HepG2 (cell line): ENCODE results near the gene ACTN2. TPM values are rescaled to one million over a fixed set of nuclear protein-coding genes. Genes with fewer than 3 reads are reported as not detected.

Source experiments
- ATAC-seq: fragments of 200-7000 bp; cut with Tn5 transposase; 3 replicates; pipeline ENCODE4 v1.9.1; 2020; ENCODE audit warnings: mild to moderate bottlenecking, moderate library complexity
- BruUV-seq: library from RNA; stranded (reverse); fragments of 400-500 nt; replicated peaks from 2 replicates; lab custom pipeline; 2021; lab: Mats Ljungman, UMichigan
- CTCF ChIA-PET: fragments of 300-600 bp; formaldehyde crosslinking; extraction: SDS; loops from one replicate; lab custom pipeline; 2021; ENCODE audit warnings: low total read pairs, inconsistent platforms, low intra/inter-chr PET ratio; lab: Yijun Ruan, JAX
- POLR2A ChIA-PET: fragments of 350-600 bp; sonication (Branson Sonifier 250); formaldehyde crosslinking; loops from one replicate; lab custom pipeline; 2020; ENCODE audit warnings: antibody characterized with exemption, inconsistent platforms; lab: Yijun Ruan, JAX
- DNase-seq: peaks from one replicate; pipeline ENCODE4 v3.0.0-alpha.2; 2015; ENCODE audit warnings: low spot score
- FAIRE-seq: peaks from 3 replicates; lab custom pipeline; 2011; peaks lifted over from hg19 to GRCh38; lab: Jason Lieb, UNC
- H2AFZ ChIP-seq: one replicate; pipeline ENCODE4 v1.6.1; 2011; ENCODE audit warnings: low read length, inconsistent platforms
- H3K27ac ChIP-seq: fragments of 300-600 bp; 3 replicates; pipeline ENCODE4 v1.8.0; 2011; ENCODE audit warnings: mixed run types, mild to moderate bottlenecking, mixed read lengths, low read length, inconsistent platforms; ENCODE audit not compliant: insufficient read depth; ENCODE audit errors: extremely low read length
- H3K27me3 ChIP-seq, 2 experiments: fragments of 200-600 bp in 1 of 2; 2 replicates in 1 of 2; 3 replicates in 1 of 2; pipeline versions ENCODE4 v1.6.0 to v1.8.0; 2011; ENCODE audit warnings: low read length in 2 of 2, mild to moderate bottlenecking in 2 of 2, moderate library complexity in 2 of 2, inconsistent platforms in 1 of 2; ENCODE audit not compliant: insufficient read depth in 2 of 2, control insufficient read depth in 1 of 2
- H3K36me3 ChIP-seq, 2 experiments: fragments of 200-600 bp in 1 of 2; replicated peaks in 1 of 2; 2 replicates in 1 of 2; 3 replicates in 1 of 2; pipeline versions ENCODE4 v1.5.1 to v1.8.0; 2011; ENCODE audit warnings: low read length in 2 of 2, inconsistent platforms in 1 of 2; ENCODE audit not compliant: insufficient read depth in 2 of 2, control insufficient read depth in 1 of 2
- H3K4me1 ChIP-seq: 2 replicates; pipeline ENCODE4 v1.5.1; 2012; ENCODE audit warnings: low read length, inconsistent platforms; ENCODE audit not compliant: insufficient read depth
- H3K4me2 ChIP-seq: 2 replicates; pipeline ENCODE4 v1.6.0; 2011; ENCODE audit warnings: low read depth, low read length, inconsistent platforms
- H3K4me3 ChIP-seq, 3 experiments: fragments of 200-600 bp in 1 of 3; sonication (generic), shearing (Covaris generic) in 1 of 3; replicated peaks in 1 of 3; 2 replicates each; pipeline ENCODE4 v1.5.1; 2011 to 2016; ENCODE audit warnings: low read length in 3 of 3, inconsistent platforms in 2 of 3, low read depth in 2 of 3, mild to moderate bottlenecking in 2 of 3, control low read depth in 1 of 3, mixed read lengths in 1 of 3; ENCODE audit not compliant: insufficient read depth in 1 of 3
- H3K79me2 ChIP-seq: one replicate; pipeline ENCODE4 v1.6.1; 2011; ENCODE audit warnings: low read length, inconsistent platforms; ENCODE audit not compliant: insufficient read depth
- H3K9ac ChIP-seq: 2 replicates; pipeline ENCODE4 v1.6.0; 2011; ENCODE audit warnings: mild to moderate bottlenecking, low read depth, low read length, inconsistent platforms; ENCODE audit not compliant: insufficient read depth
- H3K9me3 ChIP-seq: 2 replicates; pipeline ENCODE4 v1.5.1; 2012; ENCODE audit warnings: mild to moderate bottlenecking, low read length
- H4K20me1 ChIP-seq: 2 replicates; pipeline ENCODE4 v1.6.0; 2011; ENCODE audit warnings: inconsistent platforms, mild to moderate bottlenecking, low read length, moderate library complexity; ENCODE audit not compliant: insufficient read depth
- ZNF790 ChIP-seq: sonication (generic); formaldehyde crosslinking; IDR thresholded peaks from 2 replicates; pipeline ENCODE4 v1.8.0; 2022; ENCODE audit warnings: missing genetic modification reagents, mild to moderate bottlenecking, borderline replicate concordance
- WGBS: methylation state at CpG from one replicate; pipeline ENCODE4 v1.1.6; 2017; ENCODE audit warnings: low lambda C conversion rate; 5-methylcytosine and 5-hydroxymethylcytosine counted together
- in situ Hi-C: cut with HindIII; loops from 2 replicates; pipeline ENCODE4 v1.10.0; 2017; ENCODE audit warnings: low pct_unique_long_range_greater_than_20kb; ENCODE audit not compliant: extremely low pct_ligation_motif_present
- intact Hi-C: fragments of 100-400 bp; cut with micrococcal nuclease; formaldehyde crosslinking; loops from one replicate; pipeline ENCODE4 v1.10.0; 2022; ENCODE audit not compliant: unreplicated experiment
- polyA plus RNA-seq, 8 experiments: library from polyadenylated mRNA; depleted of rRNA in 3 of 8; stranded (reverse) in 7 of 8; unstranded in 1 of 8; fragments of >200 nt; fragmentation: Illumina TruSeq in 4 of 8; extraction: Trizol in 4 of 8; gene quantifications; 2 replicates each; pipeline versions ENCODE4 v1.2.1 to v1.2.3, GENCODE V29; 2011 to 2016; ENCODE audit warnings: low read depth in 4 of 8, missing spikeins in 1 of 8, mixed read lengths in 1 of 8; ENCODE audit not compliant: insufficient read depth in 1 of 8
- total RNA-seq, 5 experiments: library from RNA; depleted of rRNA; stranded (reverse); fragments of >200 nt; fragmentation: Illumina TruSeq; extraction: Trizol; gene quantifications; 2 replicates each; pipeline ENCODE4 v1.2.3, GENCODE V29; 2016; ENCODE audit warnings: low read depth in 1 of 5
- TF ChIP-seq, protein P1 (sequence below): sonication (generic); formaldehyde crosslinking; conservative IDR thresholded peaks from 2 replicates; pipeline ENCODE4 v1.8.1; 2023; ENCODE audit warnings: missing genetic modification reagents
- TF ChIP-seq, protein P2 (sequence below): IDR thresholded peaks from 2 replicates; pipeline ENCODE4 v1.6.1; 2016; ENCODE audit warnings: low read depth, missing genetic modification reagents, missing compliant biosample characterization
- TF ChIP-seq, protein P3 (sequence below): sonication (generic); formaldehyde crosslinking; IDR thresholded peaks from 2 replicates; pipeline ENCODE4 v1.4.0; 2020; ENCODE audit warnings: missing genetic modification reagents
- TF ChIP-seq, protein P4 (sequence below): sonication (generic); formaldehyde crosslinking; IDR thresholded peaks from 2 replicates; pipeline ENCODE4 v1.4.0; 2020; ENCODE audit warnings: missing genetic modification reagents, mild to moderate bottlenecking, borderline replicate concordance
- TF ChIP-seq, protein P5 (sequence below): IDR thresholded peaks from 2 replicates; pipeline ENCODE4 v1.6.1; 2016; ENCODE audit warnings: control low read depth

The ACTN2 gene
- total and polyA plus RNA-seq, 2 of the 13 experiments (the other 11 are each of a cell fraction or from before 2014, with no cell fraction given): 0.04 to 0.13 TPM

DNA sequence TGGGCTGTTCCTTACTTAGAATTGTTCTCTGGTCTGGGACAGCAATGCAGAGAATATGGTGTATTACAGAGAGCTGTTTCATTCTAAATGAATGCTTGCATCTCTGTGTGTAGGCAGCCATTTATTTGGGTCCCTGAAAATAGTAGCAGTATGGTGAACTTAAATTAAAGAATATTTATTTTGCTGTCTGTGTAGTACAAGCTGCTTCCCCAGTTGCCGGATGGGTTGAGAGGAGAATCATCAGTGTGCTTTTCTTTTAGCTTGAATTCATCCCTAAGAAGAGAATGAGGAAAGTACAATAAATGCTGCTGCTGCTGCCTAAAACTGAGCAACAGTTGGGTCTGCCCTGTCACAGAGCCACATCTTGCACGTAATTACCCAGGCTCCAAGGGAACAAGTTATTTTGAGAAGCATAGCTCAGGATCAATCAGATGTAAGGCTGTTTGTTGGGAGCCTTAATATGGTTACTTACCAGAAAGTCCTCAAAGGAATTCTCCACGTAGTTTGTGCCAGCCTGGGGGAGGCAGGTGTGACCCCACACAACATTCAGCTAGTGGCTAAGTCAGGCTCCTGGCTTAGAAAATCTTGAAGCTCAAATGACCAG, 16.6 kb downstream of the ACTN2 start:
- Histone ChIP-seq H3K27ac (no peak overlapping the region), H3K79me2 (no peaks in the 10 kb centered on the region), H3K36me3 (no peaks in the 10 kb centered on the region), H3K4me1 (no peaks in the 10 kb centered on the region), H3K27me3 (peaks cover 0 to 26% of the 10 kb centered on the region in 2 experiments; a peak in 3 of 5 replicates), H3K4me2 (no peak overlapping the region), H3K4me3 (no peak overlapping the region), H2AFZ (no peak overlapping the region), H4K20me1 (no peaks in the 10 kb centered on the region), H3K9ac (no peak overlapping the region), H3K9me3 (no peaks in the 10 kb centered on the region)
- TF ChIP-seq, protein P1, sequence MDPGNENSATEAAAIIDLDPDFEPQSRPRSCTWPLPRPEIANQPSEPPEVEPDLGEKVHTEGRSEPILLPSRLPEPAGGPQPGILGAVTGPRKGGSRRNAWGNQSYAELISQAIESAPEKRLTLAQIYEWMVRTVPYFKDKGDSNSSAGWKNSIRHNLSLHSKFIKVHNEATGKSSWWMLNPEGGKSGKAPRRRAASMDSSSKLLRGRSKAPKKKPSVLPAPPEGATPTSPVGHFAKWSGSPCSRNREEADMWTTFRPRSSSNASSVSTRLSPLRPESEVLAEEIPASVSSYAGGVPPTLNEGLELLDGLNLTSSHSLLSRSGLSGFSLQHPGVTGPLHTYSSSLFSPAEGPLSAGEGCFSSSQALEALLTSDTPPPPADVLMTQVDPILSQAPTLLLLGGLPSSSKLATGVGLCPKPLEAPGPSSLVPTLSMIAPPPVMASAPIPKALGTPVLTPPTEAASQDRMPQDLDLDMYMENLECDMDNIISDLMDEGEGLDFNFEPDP (CRISPR knock-in tag): no peak
- TF ChIP-seq, protein P2, sequence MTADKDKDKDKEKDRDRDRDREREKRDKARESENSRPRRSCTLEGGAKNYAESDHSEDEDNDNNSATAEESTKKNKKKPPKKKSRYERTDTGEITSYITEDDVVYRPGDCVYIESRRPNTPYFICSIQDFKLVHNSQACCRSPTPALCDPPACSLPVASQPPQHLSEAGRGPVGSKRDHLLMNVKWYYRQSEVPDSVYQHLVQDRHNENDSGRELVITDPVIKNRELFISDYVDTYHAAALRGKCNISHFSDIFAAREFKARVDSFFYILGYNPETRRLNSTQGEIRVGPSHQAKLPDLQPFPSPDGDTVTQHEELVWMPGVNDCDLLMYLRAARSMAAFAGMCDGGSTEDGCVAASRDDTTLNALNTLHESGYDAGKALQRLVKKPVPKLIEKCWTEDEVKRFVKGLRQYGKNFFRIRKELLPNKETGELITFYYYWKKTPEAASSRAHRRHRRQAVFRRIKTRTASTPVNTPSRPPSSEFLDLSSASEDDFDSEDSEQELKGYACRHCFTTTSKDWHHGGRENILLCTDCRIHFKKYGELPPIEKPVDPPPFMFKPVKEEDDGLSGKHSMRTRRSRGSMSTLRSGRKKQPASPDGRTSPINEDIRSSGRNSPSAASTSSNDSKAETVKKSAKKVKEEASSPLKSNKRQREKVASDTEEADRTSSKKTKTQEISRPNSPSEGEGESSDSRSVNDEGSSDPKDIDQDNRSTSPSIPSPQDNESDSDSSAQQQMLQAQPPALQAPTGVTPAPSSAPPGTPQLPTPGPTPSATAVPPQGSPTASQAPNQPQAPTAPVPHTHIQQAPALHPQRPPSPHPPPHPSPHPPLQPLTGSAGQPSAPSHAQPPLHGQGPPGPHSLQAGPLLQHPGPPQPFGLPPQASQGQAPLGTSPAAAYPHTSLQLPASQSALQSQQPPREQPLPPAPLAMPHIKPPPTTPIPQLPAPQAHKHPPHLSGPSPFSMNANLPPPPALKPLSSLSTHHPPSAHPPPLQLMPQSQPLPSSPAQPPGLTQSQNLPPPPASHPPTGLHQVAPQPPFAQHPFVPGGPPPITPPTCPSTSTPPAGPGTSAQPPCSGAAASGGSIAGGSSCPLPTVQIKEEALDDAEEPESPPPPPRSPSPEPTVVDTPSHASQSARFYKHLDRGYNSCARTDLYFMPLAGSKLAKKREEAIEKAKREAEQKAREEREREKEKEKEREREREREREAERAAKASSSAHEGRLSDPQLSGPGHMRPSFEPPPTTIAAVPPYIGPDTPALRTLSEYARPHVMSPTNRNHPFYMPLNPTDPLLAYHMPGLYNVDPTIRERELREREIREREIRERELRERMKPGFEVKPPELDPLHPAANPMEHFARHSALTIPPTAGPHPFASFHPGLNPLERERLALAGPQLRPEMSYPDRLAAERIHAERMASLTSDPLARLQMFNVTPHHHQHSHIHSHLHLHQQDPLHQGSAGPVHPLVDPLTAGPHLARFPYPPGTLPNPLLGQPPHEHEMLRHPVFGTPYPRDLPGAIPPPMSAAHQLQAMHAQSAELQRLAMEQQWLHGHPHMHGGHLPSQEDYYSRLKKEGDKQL: no peak
- TF ChIP-seq, protein P3, sequence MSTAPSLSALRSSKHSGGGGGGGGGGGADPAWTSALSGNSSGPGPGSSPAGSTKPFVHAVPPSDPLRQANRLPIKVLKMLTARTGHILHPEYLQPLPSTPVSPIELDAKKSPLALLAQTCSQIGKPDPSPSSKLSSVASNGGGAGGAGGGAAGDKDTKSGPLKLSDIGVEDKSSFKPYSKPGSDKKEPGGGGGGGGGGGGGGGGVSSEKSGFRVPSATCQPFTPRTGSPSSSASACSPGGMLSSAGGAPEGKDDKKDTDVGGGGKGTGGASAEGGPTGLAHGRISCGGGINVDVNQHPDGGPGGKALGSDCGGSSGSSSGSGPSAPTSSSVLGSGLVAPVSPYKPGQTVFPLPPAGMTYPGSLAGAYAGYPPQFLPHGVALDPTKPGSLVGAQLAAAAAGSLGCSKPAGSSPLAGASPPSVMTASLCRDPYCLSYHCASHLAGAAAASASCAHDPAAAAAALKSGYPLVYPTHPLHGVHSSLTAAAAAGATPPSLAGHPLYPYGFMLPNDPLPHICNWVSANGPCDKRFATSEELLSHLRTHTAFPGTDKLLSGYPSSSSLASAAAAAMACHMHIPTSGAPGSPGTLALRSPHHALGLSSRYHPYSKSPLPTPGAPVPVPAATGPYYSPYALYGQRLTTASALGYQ (CRISPR knock-in tag): no peak
- no peak for TF ChIP-seq ZNF790
- TF ChIP-seq, protein P4, sequence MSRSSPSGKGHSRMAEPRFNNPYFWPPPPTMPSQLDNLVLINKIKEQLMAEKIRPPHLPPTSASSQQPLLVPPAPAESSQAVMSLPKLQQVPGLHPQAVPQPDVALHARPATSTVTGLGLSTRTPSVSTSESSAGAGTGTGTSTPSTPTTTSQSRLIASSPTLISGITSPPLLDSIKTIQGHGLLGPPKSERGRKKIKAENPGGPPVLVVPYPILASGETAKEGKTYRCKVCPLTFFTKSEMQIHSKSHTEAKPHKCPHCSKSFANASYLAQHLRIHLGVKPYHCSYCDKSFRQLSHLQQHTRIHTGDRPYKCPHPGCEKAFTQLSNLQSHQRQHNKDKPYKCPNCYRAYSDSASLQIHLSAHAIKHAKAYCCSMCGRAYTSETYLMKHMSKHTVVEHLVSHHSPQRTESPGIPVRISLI: no peak
- TF ChIP-seq, protein P5, sequence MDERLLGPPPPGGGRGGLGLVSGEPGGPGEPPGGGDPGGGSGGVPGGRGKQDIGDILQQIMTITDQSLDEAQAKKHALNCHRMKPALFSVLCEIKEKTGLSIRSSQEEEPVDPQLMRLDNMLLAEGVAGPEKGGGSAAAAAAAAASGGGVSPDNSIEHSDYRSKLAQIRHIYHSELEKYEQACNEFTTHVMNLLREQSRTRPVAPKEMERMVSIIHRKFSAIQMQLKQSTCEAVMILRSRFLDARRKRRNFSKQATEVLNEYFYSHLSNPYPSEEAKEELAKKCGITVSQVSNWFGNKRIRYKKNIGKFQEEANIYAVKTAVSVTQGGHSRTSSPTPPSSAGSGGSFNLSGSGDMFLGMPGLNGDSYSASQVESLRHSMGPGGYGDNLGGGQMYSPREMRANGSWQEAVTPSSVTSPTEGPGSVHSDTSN (CRISPR knock-in tag): no peak
- intact Hi-C loops (no loop called here), in situ Hi-C loops (no loop called here)
- FAIRE-seq (no peak), DNase-seq (no peak), ATAC-seq (no peak)
- CTCF ChIA-PET: no interaction called here
- BruUV-seq: no TSS peak
- POLR2A ChIA-PET: no interaction called here
- 37% methylated on average over 3 of the region's 3 CpGs for WGBS
